HPDE6-E6E7 (cell line): Measurements from ENCODE around the gene TOGARAM2.

ENCODE experiments used
- DNase-seq: peaks from one replicate; pipeline ENCODE4 v3.0.0; 2011; ENCODE audit warnings: missing footprints; ENCODE audit errors: extremely low spot score

Gene TOGARAM2

GRCh38 chr2:29017716-29018435, 36.8 kb downstream of the TOGARAM2 start:
- no peak for DNase-seq

- DNase-seq: no peak
Measured at GRCh38 chr2:29021886-29022285, 40.8 kb downstream of the TOGARAM2 start.

- no peak for DNase-seq
Measured at GRCh38 chr2:29022679-29023078, 41.6 kb downstream of the TOGARAM2 start.

GRCh38 chr2:29023188-29023587, 42.1 kb downstream of the TOGARAM2 start:
- DNase-seq: no peak

DNA sequence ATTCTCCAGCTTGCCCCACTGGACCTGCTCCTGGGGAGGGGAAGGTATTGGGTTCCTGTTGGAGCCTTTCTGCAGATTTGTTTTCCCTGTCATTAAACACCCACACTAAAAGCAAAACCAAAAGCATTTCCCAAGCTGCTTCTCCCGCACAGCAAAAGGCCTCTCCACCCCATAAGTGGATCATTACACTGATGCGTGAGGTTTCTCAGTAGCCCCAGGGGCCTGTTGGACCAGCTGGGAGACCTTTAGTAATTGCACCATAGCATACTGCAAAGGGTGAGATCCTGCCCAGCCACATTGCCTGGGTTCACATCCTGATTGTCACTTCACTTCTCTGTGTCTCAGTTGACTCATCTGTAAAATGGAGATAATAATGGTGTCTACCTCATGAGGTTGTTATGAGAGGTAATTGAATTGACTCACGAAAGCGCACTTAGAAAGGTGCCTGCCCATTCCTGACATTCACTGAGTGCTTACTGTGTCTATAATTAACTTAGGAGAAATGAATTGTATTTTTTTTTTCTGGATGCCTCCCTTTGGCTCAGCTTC, 43.9 kb downstream of the TOGARAM2 start:
- no peak for DNase-seq

- no peak for DNase-seq
Measured at GRCh38 chr2:29025711-29026110, 44.6 kb downstream of the TOGARAM2 start.

- no peak for DNase-seq
Measured at GRCh38 chr2:29031046-29031445, 49.9 kb downstream of the TOGARAM2 start.

GRCh38 chr2:29032189-29032588, 51.1 kb downstream of the TOGARAM2 start:
- DNase-seq: no peak

GRCh38 chr2:29033172-29033571, 52.1 kb downstream of the TOGARAM2 start:
- no peak for DNase-seq

DNA sequence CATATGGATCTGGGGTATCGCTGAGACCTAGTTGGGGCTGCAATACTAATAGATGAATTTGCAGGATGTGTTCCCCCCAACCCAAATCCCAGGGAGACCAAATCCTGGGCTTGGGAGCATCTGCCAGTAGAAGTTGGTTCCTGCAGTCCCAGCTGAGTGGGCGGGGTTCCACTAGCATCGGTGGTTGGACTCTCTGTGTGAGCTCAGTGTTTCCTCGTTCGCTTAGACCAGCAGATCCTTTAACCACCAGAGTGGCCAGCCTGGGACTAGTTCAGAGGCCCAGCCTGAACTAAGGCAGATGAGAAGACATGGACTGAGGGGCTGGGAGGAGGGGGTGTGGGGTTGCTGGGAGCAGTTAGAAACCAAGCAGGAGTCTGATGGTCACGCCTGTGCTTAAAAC, 52.6 kb downstream of the TOGARAM2 start:
- DNase-seq: no peak

GRCh38 chr2:29035016-29035745, 54.1 kb downstream of the TOGARAM2 start:
- DNase-seq: no peak

DNA sequence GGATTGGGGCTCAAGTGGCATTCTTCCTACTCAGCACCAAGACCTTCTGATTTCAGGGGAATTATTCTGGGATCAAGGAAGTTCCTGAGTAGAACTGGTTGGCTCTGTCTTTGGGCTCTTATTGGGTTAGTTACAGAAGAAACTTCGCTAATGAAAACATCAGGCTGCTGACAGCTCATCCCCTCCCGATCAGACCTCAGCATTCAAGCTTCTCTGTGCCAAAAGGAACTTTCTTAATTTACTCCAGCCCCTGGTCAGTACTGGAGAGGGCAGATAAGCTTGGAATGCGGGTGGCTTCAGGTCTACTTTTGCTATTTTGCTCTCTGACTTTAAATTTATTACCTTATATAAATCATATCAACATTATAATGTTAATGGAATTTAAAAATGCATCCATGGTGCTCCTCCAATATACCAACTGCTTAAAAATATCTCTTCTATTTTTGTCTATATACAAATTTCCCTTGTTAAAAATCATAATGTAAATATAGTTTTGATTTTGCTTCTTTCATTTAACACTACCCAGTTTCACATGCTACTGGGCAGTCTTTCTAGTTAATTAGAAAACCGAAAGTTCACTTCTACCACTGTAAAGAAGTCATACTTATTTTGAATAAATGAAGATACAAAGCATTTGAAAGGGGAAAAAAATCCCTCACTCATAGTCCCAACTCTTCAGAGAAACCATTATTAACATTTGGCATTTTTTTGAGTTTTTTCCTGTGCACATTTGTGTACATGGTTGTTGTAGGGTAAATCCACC, 58.8 kb downstream of the TOGARAM2 start:
- DNase-seq: no peak

DNA sequence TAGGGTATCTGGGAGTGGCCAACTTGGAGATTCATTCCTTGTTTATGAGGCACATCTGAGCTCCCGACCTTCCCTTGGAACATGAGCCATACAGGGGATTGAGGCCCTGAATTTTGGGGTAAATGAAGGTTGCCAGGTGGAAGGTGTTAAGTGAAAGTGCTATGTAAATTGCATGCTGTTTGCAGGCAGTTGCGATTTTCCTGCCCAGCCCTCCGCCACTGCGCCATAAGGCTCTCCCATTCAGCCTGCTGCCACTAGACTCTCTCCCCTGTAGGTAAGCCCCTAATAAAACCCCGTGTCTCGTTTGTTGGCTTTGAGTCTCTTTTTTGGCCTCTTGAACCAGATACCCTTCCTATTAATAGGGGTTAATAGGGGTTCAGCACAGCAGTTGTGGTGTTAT, 59.5 kb downstream of the TOGARAM2 start:
- no peak for DNase-seq

- DNase-seq: no peak
Measured at GRCh38 chr2:29041161-29041660, 60.1 kb downstream of the TOGARAM2 start.

- DNase-seq: no peak
Measured at GRCh38 chr2:29042561-29043075, 61.5 kb downstream of the TOGARAM2 start.

- DNase-seq: no peak
Measured at GRCh38 chr2:29044459-29044858, 63.4 kb downstream of the TOGARAM2 start.

- DNase-seq: no peak
Measured at GRCh38 chr2:29046321-29046720, 65.2 kb downstream of the TOGARAM2 start.

- no peak for DNase-seq
Measured at GRCh38 chr2:29047083-29047845, 66.2 kb downstream of the TOGARAM2 start.

GRCh38 chr2:29050591-29050990, 69.5 kb downstream of the TOGARAM2 start:
- DNase-seq: no peak

DNA sequence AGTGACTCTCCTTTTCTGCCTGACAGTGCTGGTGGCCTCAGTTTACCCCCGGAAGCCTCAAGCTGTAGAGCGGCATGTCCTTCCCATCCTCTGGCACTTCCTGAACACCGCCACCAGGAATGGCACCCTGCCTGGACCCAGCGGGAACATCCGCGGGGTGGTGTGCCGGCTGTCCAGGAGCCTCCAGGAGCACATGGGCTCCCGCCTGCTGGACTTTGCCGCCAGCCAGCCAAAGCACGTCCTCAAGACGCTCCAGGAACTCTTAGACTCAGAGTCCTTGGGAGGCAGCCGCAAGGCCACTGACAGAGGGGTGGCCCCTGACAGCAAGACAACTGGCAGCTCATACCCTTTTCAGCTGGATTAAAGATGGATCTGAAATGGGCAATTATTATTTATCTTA, 70.6 kb downstream of the TOGARAM2 start:
- no peak for DNase-seq

DNA sequence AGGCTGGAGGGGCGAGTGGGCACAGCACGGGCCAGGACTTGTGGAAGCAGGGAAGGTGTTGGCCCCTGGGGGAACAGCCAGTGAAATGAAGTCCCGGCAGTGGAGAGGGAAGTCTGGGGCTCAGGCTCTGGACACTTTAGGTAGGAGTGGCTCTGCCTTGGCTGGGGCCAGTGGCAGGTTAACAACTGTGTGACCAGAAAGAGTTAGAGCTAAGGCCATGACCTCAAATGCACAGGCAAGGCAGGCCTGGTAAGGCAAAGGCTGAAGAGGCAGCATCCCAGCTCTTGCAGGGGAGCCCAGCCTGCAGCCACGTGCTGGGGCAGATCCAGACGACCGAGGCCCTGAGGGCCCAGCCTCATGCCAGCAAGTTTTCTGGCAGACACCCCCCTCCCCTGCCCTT, 71.7 kb downstream of the TOGARAM2 start:
- DNase-seq: no peak
